Activated T-helper 1 cell treated with Interleukin-2 at 50 U/mL for 16 hours (primary cell): ENCODE data around the gene MARCHF3.
"Not testable (repeated sequence)": the region's sequence is repeated elsewhere in the genome, so short reads cannot be mapped to it uniquely, and the experiment has no call there.

ENCODE experiments used
- DNase-seq: peaks from one replicate; pipeline ENCODE4 v3.0.0-alpha.2; 2020; ENCODE audit warnings: low read depth

The MARCHF3 gene

GRCh38 chr5:126917918-126918614 lies 112.3 kb downstream of the MARCHF3 start:
- no peak for DNase-seq

GRCh38 chr5:126915496-126915895 lies 114.9 kb downstream of the MARCHF3 start:
- DNase-seq, result no peak

- DNase-seq, result no peak
Measured at GRCh38 chr5:126914801-126915436, 115.4 kb downstream of the MARCHF3 start.

DNA sequence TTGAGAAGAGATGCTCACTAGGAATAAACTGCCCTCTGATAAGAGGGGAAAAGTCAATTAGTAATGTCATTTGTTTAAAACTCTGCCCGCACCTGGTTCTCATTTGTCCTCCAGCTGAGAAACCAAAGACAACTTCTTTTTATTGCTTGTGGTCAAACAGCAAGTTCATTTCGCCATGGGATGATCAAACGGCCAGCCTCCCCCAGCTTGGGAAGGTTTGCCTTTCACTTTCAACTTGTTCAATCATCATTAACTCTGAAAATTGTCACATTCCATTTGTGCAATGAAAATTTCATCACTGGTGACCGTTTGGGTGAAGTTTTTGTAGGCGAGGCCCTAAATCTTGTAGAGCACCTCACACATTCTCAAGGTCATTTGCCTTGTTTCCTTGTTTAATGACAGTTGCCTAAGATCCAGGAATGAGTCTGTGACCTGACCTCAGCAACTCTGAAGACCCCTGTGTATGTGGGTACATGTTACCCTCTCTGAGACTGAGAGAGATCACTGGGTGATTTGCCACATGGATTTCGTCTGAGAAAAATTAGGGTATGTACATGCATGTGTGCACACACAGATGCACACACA lies 117.7 kb downstream of the MARCHF3 start:
- DNase-seq, result no peak

DNA sequence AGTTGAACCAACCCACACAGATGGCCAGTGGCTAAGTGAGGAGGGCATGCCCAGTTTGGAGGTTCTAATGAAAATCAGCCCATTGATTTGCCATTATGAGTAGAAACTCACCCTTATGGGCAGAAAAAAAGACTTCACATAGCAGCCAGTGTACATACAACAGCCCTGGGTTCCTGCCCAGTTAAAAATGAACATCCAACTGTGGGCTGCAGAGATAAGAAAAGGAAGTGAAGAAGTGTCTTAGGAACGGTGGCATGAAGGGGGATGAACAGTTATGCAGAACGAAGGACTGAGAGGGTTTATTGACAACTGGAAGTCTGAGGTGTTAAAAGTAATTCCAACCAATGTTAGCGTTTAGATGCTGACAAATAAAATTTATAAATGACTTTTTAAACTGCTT lies 118.4 kb downstream of the MARCHF3 start:
- DNase-seq, result no peak

- DNase-seq, result no peak
Measured at GRCh38 chr5:126909856-126910255, 120.5 kb downstream of the MARCHF3 start.

GRCh38 chr5:126904407-126904806 lies 126.0 kb downstream of the MARCHF3 start:
- not testable (repeated sequence) for DNase-seq

DNA sequence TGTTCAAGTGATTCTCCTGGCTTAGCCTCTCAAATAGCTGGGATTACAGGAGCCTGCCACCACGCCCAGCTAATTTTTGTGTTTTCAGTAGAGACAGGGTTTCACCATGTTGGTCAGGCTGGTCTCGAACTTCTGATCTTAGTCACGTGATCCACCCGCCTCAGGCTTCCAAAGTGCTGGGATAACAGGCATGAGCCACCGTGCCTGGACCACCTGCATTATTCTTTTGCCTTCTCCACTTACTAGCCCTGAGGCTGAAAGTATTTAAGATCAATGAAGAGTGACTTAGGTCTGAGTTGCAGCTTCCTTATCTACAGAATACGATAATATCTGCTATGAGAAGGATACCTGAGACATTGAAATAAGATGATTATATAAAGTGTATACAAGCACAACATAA lies 129.6 kb downstream of the MARCHF3 start:
- no peak for DNase-seq

DNA sequence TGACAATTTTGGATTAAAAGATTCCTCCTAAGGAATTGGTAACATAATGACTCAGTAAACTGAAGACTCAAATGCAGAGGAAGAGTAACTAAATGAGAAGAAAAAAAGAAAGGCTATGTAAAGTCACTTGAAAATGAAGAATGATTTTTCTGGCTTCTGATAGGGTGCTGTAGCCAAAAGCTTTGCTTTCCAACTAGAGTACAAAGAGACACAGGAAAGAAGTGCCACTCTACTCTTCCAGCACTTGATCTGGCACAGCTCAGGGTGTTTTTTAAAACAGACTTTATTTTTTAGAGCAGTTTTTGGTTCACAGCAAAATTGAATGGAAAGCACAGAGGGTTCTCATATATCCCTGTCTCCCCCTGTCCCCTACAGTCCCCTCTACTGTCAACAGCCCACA lies 130.9 kb downstream of the MARCHF3 start:
- no peak for DNase-seq

GRCh38 chr5:126897851-126898630 lies 132.3 kb downstream of the MARCHF3 start:
- no peak for DNase-seq

DNA sequence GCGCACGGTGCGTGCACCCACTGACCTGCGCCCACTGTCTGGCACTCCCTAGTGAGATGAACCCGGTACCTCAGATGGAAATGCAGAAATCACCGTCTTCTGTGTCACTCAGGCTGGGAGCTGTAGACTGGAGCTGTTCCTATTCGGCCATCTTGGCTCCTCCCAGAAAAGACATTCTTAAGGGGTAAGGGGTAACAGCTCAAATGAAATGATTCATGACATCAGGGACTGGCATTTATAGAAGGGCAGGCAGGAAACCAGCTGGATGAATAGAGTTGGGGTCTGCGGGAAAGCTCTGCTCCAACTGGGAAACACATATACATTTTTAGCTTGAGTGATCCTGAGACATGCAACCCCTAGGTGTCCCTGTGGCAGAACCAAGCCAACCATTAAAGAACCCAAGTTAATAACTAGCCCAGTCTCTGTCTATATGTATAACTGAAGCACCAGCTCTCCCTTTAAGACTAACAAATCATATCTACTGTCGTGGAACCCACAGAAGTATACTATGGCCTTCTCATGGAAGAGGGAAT lies 134.1 kb downstream of the MARCHF3 start:
- no peak for DNase-seq

GRCh38 chr5:126895712-126896111 lies 134.6 kb downstream of the MARCHF3 start:
- DNase-seq, result not testable (repeated sequence)

DNA sequence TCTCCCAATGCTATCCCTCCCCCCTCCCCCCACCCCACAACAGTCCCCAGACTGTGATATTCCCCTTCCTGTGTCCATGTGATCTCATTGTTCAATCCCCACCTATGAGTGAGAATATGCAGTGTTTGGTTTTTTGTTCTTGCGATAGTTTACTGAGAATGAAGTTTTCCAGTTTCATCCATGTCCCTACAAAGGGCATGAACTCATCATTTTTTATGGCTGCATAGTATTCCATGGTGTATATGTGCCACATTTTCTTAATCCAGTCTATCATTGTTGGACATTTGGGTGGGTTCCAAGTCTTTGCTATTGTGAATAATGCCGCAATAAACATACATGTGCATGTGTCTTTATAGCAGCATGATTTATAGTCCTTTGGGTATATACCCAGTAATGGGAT lies 139.9 kb downstream of the MARCHF3 start:
- not testable (repeated sequence) for DNase-seq

DNA sequence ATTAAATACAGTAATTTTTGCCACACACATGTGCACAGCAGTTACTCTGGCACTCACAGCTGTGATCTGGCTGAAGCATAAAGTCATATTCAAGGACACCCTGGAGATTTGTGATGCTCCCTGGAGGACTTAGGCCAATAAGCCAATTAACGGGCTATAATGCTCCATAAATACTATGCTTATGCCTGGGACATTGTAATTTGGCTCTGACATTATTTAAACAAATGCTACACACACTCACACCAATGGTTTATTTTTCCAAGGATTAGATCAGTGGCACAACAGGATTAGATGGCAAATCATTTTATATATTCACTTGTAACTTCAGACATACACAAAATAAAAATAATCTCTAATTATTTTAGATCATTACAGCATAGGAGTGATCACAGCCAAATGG lies 142.2 kb downstream of the MARCHF3 start:
- DNase-seq, result no peak

- DNase-seq, result no peak
Measured at GRCh38 chr5:126884269-126884819, 146.0 kb downstream of the MARCHF3 start.

DNA sequence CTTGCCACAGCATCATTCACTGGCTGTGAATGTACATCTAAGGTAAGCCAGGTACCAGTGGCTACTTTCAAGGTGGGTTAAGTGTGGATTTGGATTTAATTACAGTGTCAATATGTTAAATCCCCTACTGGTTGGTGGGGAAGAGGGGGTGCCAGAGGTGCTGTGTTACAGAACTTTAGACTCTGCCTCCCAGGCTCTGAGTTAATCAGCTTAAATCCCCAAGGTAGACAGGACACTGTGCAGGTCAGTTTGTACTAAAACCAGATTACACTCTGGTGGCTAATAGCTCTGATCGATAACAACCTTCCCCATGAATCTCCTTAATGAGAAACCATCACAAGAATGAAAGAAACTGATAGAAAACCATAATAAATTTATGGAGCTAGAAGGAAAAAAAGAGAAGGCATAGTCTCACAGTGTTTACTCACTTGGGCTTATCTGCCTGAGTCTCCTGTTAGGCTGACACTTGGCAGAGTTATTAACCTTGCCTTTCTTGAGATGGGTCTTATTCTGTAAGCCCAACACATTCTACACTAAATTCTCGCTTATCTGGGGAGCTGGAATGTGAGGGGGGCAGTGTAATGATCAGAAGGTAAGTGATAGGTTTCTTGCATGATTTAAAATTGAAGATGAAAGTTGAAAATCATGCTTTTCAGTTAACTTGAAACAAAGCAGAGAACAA lies 146.7 kb downstream of the MARCHF3 start:
- DNase-seq, result no peak

GRCh38 chr5:126881821-126882600 lies 148.3 kb downstream of the MARCHF3 start:
- no peak for DNase-seq

DNA sequence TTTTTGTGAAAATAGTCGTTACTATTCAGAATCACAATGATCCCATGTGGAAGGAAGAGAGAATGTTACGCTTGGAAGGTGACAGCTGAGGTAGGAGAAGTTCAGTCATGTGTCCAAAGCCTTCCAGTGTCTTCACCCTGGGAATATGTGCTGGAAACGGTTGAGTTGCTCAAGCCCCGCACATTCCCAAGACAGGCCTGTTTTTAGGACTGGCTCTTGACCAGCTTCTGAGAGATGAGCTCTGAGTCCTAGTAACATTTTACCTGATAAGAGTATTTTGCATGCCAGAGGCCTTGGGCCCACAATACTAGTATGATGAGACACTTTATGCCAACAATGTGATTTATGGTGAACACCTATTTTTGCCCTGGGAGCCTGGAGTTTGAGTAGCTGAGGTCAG lies 151.7 kb downstream of the MARCHF3 start:
- no peak for DNase-seq

- no peak for DNase-seq
Measured at GRCh38 chr5:126878085-126878484, 152.3 kb downstream of the MARCHF3 start.

- DNase-seq, result no peak
Measured at GRCh38 chr5:126877602-126878001, 152.8 kb downstream of the MARCHF3 start.

DNA sequence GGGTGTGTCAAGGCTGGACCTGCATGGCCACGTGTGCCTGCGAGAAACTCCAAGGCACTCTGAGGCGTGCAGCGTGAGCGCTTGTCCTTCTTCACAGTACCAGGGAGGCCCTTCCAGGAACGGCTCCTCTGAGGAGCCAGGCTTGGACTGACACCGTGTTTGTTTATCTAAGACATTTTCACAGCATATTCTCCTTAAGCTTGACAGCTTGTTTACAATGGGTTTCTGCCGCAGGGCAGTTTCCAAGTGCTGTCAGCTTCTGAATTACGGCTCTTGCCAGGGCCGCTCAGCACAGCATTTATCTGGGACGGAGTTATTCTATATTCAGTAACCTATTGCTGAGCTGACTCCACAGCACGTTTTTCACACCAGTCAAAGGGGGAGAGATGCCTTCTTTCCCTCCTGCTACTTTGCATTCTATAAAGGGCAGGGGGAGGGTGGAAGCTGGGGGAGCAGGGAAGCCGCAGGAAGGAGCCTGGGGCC lies 155.0 kb downstream of the MARCHF3 start:
- DNase-seq, result no peak
